GM10248 (cell line): ENCODE results near the gene CACNA2D3.

Source experiments
- CTCF ChIA-PET: fragments of 300-600 bp; sonication (Branson Sonifier 250); formaldehyde crosslinking; extraction: SDS; loops from one replicate; lab custom pipeline; 2021; ENCODE audit warnings: antibody characterized with exemption; lab: Yijun Ruan, JAX
- POLR2A ChIA-PET: fragments of 350-650 bp; sonication (Branson Sonifier 250); formaldehyde crosslinking; extraction: SDS; loops from one replicate; lab custom pipeline; 2020; ENCODE audit warnings: antibody characterized with exemption; lab: Yijun Ruan, JAX
- DNase-seq: peaks from one replicate; pipeline ENCODE4 v3.0.0; 2012; ENCODE audit errors: extremely low spot score
- TF ChIP-seq, protein P1 (sequence below): IDR thresholded peaks from 2 replicates; pipeline ENCODE4 v1.5.1; 2012; ENCODE audit warnings: mild to moderate bottlenecking, low read depth; ENCODE audit errors: extremely low read depth, missing control alignments, control extremely low read depth

The CACNA2D3 gene

DNA sequence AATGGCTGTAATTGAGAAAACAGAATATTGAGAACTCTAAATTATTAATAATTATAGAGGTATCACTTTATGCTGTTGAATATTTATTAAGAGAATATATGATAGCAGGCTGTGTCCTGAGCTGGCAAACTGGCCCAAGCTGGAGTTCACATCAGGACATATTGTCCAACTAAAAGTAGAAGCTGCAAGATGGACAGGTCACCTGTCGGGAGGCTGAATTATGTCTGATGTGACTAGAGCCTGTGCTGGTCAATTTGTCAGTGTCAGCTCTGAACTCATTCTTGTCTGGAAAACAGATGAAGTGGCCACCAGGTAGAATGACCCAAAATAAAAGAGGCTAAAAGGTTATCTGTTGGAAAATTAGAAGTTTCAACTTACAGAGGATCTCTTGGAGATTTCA, 413.3 kb downstream of the CACNA2D3 start:
- CTCF ChIA-PET = interaction anchor here (1.0 to 1.6 kb wide), 2 partner anchors 10 to 11 kb away, joined by 3 to 4 read pairs; no protein-coding TSS in a partner anchor
- TF ChIP-seq, protein P1, sequence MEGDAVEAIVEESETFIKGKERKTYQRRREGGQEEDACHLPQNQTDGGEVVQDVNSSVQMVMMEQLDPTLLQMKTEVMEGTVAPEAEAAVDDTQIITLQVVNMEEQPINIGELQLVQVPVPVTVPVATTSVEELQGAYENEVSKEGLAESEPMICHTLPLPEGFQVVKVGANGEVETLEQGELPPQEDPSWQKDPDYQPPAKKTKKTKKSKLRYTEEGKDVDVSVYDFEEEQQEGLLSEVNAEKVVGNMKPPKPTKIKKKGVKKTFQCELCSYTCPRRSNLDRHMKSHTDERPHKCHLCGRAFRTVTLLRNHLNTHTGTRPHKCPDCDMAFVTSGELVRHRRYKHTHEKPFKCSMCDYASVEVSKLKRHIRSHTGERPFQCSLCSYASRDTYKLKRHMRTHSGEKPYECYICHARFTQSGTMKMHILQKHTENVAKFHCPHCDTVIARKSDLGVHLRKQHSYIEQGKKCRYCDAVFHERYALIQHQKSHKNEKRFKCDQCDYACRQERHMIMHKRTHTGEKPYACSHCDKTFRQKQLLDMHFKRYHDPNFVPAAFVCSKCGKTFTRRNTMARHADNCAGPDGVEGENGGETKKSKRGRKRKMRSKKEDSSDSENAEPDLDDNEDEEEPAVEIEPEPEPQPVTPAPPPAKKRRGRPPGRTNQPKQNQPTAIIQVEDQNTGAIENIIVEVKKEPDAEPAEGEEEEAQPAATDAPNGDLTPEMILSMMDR = no peak
- POLR2A ChIA-PET = no interaction called here
- DNase-seq = no peak

DNA sequence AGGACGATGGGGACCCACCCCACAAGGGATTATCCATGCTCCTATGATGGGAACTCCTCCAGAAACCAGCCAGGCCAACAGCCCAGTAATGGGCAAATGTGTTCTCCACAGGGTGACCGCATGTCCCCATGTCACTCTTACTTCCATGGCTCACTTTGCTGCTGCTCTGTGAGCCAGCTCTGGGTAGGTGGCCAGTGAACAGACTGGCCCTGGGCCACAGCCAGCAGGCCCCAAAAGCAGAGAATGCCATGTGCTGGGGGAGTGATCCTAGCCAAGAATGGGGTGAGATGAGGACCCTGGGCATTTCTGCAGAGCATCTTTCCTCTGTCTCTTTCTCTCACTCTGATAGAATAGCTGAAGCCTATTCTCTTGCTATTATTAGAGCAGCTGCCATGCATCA, 414.1 kb downstream of the CACNA2D3 start:
- TF ChIP-seq, protein P1 = no peak
- DNase-seq = no peak
- POLR2A ChIA-PET = no interaction called here
- CTCF ChIA-PET = interaction anchor here (1.0 to 1.6 kb wide), 2 partner anchors 11 kb away, joined by 3 to 4 read pairs; no protein-coding TSS in a partner anchor

DNA sequence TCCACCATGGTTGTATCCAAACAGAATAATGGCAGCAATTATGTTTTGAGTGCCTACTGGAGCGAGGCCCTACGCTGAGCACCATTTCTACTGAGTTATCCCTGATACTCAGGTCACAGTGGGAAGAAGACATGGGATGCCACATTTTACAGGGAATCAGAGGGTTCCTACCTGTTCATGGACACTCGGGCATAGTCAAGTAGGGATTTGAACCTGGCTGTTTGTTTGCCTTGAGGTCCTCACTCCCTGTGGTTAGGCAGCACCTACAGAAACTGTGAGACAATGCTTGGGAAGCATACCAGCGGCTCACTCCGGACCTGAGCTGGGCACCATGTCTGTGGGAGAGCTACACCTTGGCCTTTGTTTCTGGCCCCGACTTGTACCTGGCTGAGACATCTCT, 415.2 kb downstream of the CACNA2D3 start:
- TF ChIP-seq, protein P1 = no peak
- POLR2A ChIA-PET = no interaction called here
- DNase-seq = no peak
- CTCF ChIA-PET = no interaction called here

DNA sequence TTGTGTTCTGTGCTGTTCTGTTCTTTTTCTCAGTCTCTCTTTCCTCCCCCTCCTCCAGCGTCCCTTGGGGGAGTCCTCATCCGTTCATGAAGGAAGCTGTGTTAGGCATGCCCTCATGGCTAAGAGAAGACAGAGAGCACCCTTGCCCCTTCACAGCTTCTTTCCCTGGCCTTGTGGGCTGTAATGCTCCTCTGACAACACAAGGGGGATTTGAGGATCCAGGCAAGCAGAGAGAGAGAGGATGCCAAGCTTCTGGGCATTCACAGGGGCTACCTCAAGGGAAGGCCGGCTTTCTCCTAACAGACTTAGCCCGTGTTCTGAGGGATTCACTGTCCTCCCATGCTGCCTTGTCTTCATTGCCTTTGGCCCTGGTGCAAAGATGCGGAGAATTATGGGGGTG, 416.0 kb downstream of the CACNA2D3 start:
- ChIA-PET POLR2A (no interaction called here), CTCF (no interaction called here)
- TF ChIP-seq, protein P1 = no peak
- no peak for DNase-seq

DNA sequence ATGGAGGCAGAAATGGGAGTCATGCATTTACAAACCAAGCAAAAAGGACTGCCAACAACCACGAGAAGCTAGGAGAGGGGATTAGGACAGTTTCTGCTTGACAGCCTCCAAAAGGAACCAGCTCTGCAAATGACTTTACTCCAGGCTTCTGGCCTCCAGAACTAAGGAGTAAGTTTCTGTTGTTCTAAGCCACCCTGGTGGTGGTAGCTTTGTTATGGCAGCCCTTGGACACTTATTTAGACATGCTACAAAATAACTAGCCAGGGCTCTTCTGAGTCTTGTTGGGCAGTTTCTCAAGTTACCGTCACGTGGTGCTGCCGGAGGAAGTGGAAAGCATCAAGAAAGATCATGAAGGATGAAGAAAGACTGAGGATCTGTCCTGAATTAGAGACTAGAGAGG, 419.0 kb downstream of the CACNA2D3 start:
- ChIA-PET POLR2A (no interaction called here), CTCF (no interaction called here)
- no peak for DNase-seq
- TF ChIP-seq, protein P1 = no peak

DNA sequence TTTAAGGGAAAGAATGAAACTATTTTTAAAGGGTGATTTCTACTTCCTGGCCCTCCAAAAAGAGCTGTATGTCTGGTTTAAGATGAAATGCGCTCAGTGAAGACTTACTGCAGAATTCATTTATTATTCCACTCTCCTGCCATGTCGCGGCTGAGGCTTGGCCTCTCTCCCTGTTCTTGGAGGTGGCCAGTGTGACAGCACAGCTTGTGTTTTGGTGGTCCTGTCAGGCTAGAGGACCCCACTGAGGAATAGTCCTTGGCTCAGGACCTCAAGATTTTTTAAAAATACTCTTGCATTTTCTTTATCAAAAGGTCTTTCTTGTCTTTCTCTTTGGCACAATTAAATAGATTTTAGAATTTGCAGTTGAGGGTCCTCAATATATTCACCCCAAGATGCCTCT, 421.1 kb downstream of the CACNA2D3 start:
- ChIA-PET CTCF (no interaction called here), POLR2A (no interaction called here)
- TF ChIP-seq, protein P1 = no peak
- no peak for DNase-seq
